HG02973 (cell line): ENCODE data around the gene LTB.

Experiments
- ATAC-seq: cut with Tn5 transposase; IDR thresholded peaks from one replicate; pipeline ENCODE4 v1.9.1; 2021; ENCODE audit warnings: moderate library complexity; ENCODE audit not compliant: unreplicated experiment

Gene LTB

GRCh38 chr6:31531771-31532643, 50.2 kb downstream of the LTB start:
- ATAC-seq, result no peak

- ATAC-seq, result no peak
Measured at GRCh38 chr6:31531162-31531561, 51.1 kb downstream of the LTB start.

GRCh38 chr6:31530659-31531058, 51.6 kb downstream of the LTB start:
- ATAC-seq, result no peak
